ENCODE results near the gene XPR1.

XPR1 gene

GRCh38 chr1:180672105-180672504, 40.3 kb downstream of the XPR1 start:
- Histone ChIP-seq H4K20me1 (ENCODE audit: low read depth, low read length) (no peaks in the 10 kb centered on the region), H3K27ac (ENCODE audit: low read depth, low read length) (no peak overlapping the region; the same call in 1 of the 2 replicates), H3K4me3 (ENCODE audit: insufficient read depth, low read length, poor library complexity, severe bottlenecking) (no peak overlapping the region), H3K9me3 (ENCODE audit: insufficient read depth, low read length) (0 out of 2 replicates have a peak, but pooled peaks cover 6% of the 10 kb centered on the region), H3K4me2 (ENCODE audit: low read depth, low read length, poor library complexity, severe bottlenecking) (peak overlapping the region; percentile 7), H3K27me3 (ENCODE audit: low read length) (no peaks in the 10 kb centered on the region), H3K9ac (ENCODE audit: low read length) (no peak overlapping the region), H3F3A (ENCODE audit: insufficient read depth) (no peaks in the 10 kb centered on the region), H3K36me3 (ENCODE audit: low read length) (peaks cover 6% of the 10 kb centered on the region; the same call in 1 of the 2 replicates), H2AFZ (ENCODE audit: low read depth, low read length, severe bottlenecking) (no peak overlapping the region), H3K79me2 (ENCODE audit: insufficient read depth, low read length) (no peaks in the 10 kb centered on the region), H3K9me2 (replicated peaks; ENCODE audit: insufficient read depth, low read length) (no peaks in the 10 kb centered on the region)
- no peak for TF ChIP-seq CTCF (IDR thresholded peaks at IDR 0.05; ENCODE audit: insufficient read depth, low read length, poor library complexity, severe bottlenecking)
- TF ChIP-seq EZH2phosphoT487 (conservative IDR thresholded peaks at IDR 0.05; ENCODE audit: low read length), result no peak

- Histone ChIP-seq H4K20me1 (ENCODE audit: low read depth, low read length) (no peaks in the 10 kb centered on the region), H3K79me2 (ENCODE audit: insufficient read depth, low read length) (no peaks in the 10 kb centered on the region), H3F3A (ENCODE audit: insufficient read depth) (no peaks in the 10 kb centered on the region), H3K9ac (ENCODE audit: low read length) (no peak overlapping the region), H3K36me3 (ENCODE audit: low read length) (peaks cover 6% of the 10 kb centered on the region; the same call in 1 of the 2 replicates), H3K4me3 (ENCODE audit: insufficient read depth, low read length, poor library complexity, severe bottlenecking) (no peak overlapping the region), H2AFZ (ENCODE audit: low read depth, low read length, severe bottlenecking) (no peak overlapping the region), H3K27me3 (ENCODE audit: low read length) (no peaks in the 10 kb centered on the region), H3K27ac (ENCODE audit: low read depth, low read length) (no peak overlapping the region; the same call in 1 of the 2 replicates), H3K4me2 (ENCODE audit: low read depth, low read length, poor library complexity, severe bottlenecking) (peak overlapping the region; percentile 7), H3K9me2 (replicated peaks; ENCODE audit: insufficient read depth, low read length) (no peaks in the 10 kb centered on the region), H3K9me3 (ENCODE audit: insufficient read depth, low read length) (0 out of 2 replicates have a peak, but pooled peaks cover 6% of the 10 kb centered on the region)
- no peak for TF ChIP-seq EZH2phosphoT487 (conservative IDR thresholded peaks at IDR 0.05; ENCODE audit: low read length)
- no peak for TF ChIP-seq CTCF (IDR thresholded peaks at IDR 0.05; ENCODE audit: insufficient read depth, low read length, poor library complexity, severe bottlenecking)
These were observed 40.7 kb downstream of the XPR1 start for GRCh38 chr1:180672505-180672904.

- no peak overlapping the region for H3K9ac ChIP-seq (ENCODE audit: low read length)
These were observed 43.0 kb downstream of the XPR1 start for GRCh38 chr1:180674603-180675530.

More at GRCh38 chr1:180674603-180675530, 43.0 kb downstream of the XPR1 start:
- H3K9me3 ChIP-seq (ENCODE audit: insufficient read depth, low read length), result 0 out of 2 replicates have a peak, but pooled peaks cover 6% of the 10 kb centered on the region
- H3K79me2 ChIP-seq (ENCODE audit: insufficient read depth, low read length), result no peaks in the 10 kb centered on the region
- no peak overlapping the region for H3K4me2 ChIP-seq (ENCODE audit: low read depth, low read length, poor library complexity, severe bottlenecking)
- no peak for TF ChIP-seq EZH2phosphoT487 (conservative IDR thresholded peaks at IDR 0.05; ENCODE audit: low read length)
- no peak for TF ChIP-seq CTCF (IDR thresholded peaks at IDR 0.05; ENCODE audit: insufficient read depth, low read length, poor library complexity, severe bottlenecking)
- no peak overlapping the region for H2AFZ ChIP-seq (ENCODE audit: low read depth, low read length, severe bottlenecking)
- no peak overlapping the region for H3K27ac ChIP-seq (ENCODE audit: low read depth, low read length)
- peaks cover 6% of the 10 kb centered on the region; the same call in 1 of the 2 replicates for H3K36me3 ChIP-seq (ENCODE audit: low read length)
- no peaks in the 10 kb centered on the region for H3K9me2 ChIP-seq (replicated peaks; ENCODE audit: insufficient read depth, low read length)
- H4K20me1 ChIP-seq (ENCODE audit: low read depth, low read length), result no peaks in the 10 kb centered on the region
- no peak overlapping the region for H3K4me3 ChIP-seq (ENCODE audit: insufficient read depth, low read length, poor library complexity, severe bottlenecking)
- H3F3A ChIP-seq (ENCODE audit: insufficient read depth), result no peaks in the 10 kb centered on the region
- H3K27me3 ChIP-seq (ENCODE audit: low read length), result no peaks in the 10 kb centered on the region
